ENCODE data around the gene SELENON.

The SELENON gene

GRCh38 chr1:25767437-25767770 is 32.6 kb upstream of the SELENON start:
- Histone ChIP-seq H3K9me3 (replicated peaks in 1 of 11) (no peaks in the 10 kb centered on the region), H3K4me3 (no peak overlapping the region), H3K36me3 (no peaks in the 10 kb centered on the region), H4K20me1 (peaks cover 0 to 36% (median 0%) of the 10 kb centered on the region in 11 experiments; a peak in 5 of 22 replicates), H3K9ac (no peak overlapping the region), H3K4me2 (peak overlapping the region in 2 of 11 experiments; percentile 15 to 29; a peak in 2 of 22 replicates), H3K27me3 (peaks cover 0 to 41% (median 0%) of the 10 kb centered on the region in 11 experiments; a peak in 7 of 22 replicates), H3K27ac (no peak overlapping the region), H3K4me1 (peaks cover 44 to 71% (median 59%) of the 10 kb centered on the region in 10 experiments)
- TF ChIP-seq Cebpa-rat (IDR thresholded peaks at IDR 0.05) = no peak

DNA sequence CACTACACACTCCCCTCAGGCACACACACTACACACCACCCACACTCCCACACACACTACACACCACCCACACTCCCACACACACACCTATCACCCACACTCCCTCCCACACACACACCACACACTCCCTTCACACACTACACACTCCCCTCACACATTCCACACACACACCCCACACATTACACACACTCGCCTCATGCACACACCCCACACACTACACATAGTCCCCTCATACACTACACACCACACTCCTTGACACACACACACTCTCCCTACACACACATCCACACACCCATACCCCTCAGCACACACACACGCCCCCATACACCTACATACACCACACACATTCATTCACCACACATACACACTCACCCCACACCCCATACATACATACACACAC is 31.0 kb upstream of the SELENON start:
- Histone ChIP-seq H3K4me2 (peak overlapping the region in 7 of 11 experiments; percentile 68 to 96 (median 90); a peak in 12 of 22 replicates), H3K36me3 (no peaks in the 10 kb centered on the region), H3K9ac (no peak overlapping the region), H3K4me1 (peaks cover 44 to 86% (median 69%) of the 10 kb centered on the region in 10 experiments), H4K20me1 (peaks cover 0 to 41% (median 0%) of the 10 kb centered on the region in 11 experiments; a peak in 5 of 22 replicates), H3K4me3 (no peak overlapping the region), H3K9me3 (replicated peaks in 1 of 11) (no peaks in the 10 kb centered on the region), H3K27me3 (peaks cover 0 to 54% (median 0%) of the 10 kb centered on the region in 11 experiments; a peak in 7 of 22 replicates), H3K27ac (no peak overlapping the region)
- TF ChIP-seq Cebpa-rat (IDR thresholded peaks at IDR 0.05) = no peak

GRCh38 chr1:25769625-25770383 is 30.2 kb upstream of the SELENON start:
- no peaks in the 10 kb centered on the region for H3K36me3 ChIP-seq
- H3K27me3 ChIP-seq = peaks cover 0 to 62% (median 0%) of the 10 kb centered on the region in 11 experiments; a peak in 7 of 22 replicates
- TF ChIP-seq Cebpa-rat (IDR thresholded peaks at IDR 0.05) = no peak
- H4K20me1 ChIP-seq = peaks cover 0 to 42% (median 0%) of the 10 kb centered on the region in 11 experiments; a peak in 7 of 22 replicates
- peak overlapping the region in 3 of 11 experiments; percentile 3 to 63 (median 51); a peak in 1 of 22 replicates for H3K9ac ChIP-seq
- H3K27ac ChIP-seq = peak overlapping the region in 1 of 11 experiments; percentile 18; a peak in 1 of 22 replicates
- no peak overlapping the region for H3K4me3 ChIP-seq
- peak overlapping the region; percentile 68 to 96 (median 82) for H3K4me2 ChIP-seq
- peaks cover 52 to 87% (median 75%) of the 10 kb centered on the region in 10 experiments for H3K4me1 ChIP-seq
- H3K9me3 ChIP-seq (replicated peaks in 1 of 11) = no peaks in the 10 kb centered on the region

- TF ChIP-seq Cebpa-rat (IDR thresholded peaks at IDR 0.05) = no peak
- Histone ChIP-seq H3K36me3 (no peaks in the 10 kb centered on the region), H3K9ac (peak overlapping the region in 6 of 11 experiments; percentile 1 to 63 (median 36); a peak in 10 of 22 replicates), H3K27ac (peak overlapping the region in 4 of 11 experiments; percentile 39 to 56 (median 45); a peak in 6 of 22 replicates), H3K4me1 (peaks cover 54 to 87% (median 75%) of the 10 kb centered on the region in 10 experiments), H3K4me2 (peak overlapping the region; percentile 68 to 96 (median 82)), H4K20me1 (peaks cover 0 to 44% (median 3%) of the 10 kb centered on the region in 11 experiments; a peak in 8 of 22 replicates), H3K27me3 (peaks cover 0 to 71% (median 0%) of the 10 kb centered on the region in 11 experiments; a peak in 7 of 22 replicates), H3K9me3 (replicated peaks in 1 of 11) (no peaks in the 10 kb centered on the region), H3K4me3 (0 out of 20 replicates have a peak overlapping the region, but pooled peaks of 1 of the 10 experiments have one; percentile 3)
Observed at GRCh38 chr1:25770541-25771220, 29.3 kb upstream of the SELENON start.

DNA sequence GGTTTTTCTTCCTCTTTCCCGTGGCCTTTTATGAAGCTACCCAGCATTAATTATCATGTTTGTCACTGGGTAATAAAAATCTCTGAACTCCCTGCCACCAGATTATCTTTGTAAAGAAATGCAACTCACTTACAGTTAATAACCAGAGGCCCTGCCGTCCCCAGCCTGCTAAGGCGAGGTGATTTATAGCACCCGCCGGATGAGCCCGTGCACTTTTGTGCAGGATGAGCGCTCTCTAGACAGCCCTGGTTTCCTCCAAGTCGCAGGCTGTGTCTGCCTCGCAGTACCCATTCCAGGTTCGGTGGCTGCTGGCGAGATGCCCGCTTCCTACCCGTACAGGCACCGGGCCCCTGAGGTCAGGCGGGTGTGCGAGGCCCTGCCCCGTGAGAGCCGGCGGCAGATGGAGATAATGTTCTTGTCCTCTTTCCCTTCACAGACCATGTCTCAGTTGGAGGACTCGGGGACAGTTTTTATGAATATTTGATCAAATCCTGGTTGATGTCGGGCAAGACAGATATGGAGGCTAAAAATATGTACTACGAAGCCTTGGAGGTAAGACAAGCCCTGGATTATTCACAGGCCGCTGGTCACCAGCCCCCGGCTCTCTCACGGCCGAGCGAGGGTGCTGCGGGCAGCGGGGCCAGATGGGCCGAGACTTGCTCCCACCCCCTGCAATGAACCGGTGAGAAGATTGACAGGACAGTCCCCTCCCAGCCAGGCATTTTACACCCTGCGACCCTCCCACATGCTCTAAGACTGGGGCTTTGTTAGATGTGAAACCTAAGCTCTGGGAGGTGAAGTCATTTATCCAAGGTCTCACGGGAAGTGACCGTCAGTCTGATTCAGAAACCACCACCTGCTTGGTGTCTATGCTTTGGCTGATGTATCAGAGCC is 28.5 kb upstream of the SELENON start:
- Histone ChIP-seq H3K9me3 (replicated peaks in 1 of 11) (no peaks in the 10 kb centered on the region), H3K27ac (peak overlapping the region in 4 of 11 experiments; percentile 39 to 56 (median 45); a peak in 6 of 22 replicates), H3K4me1 (peaks cover 51 to 87% (median 75%) of the 10 kb centered on the region in 10 experiments), H3K9ac (peak overlapping the region in 4 of 11 experiments; percentile 15 to 63 (median 54); a peak in 10 of 22 replicates), H4K20me1 (peaks cover 0 to 40% (median 3%) of the 10 kb centered on the region in 11 experiments; a peak in 8 of 22 replicates), H3K4me2 (peak overlapping the region; percentile 68 to 96 (median 82)), H3K36me3 (no peaks in the 10 kb centered on the region), H3K27me3 (peaks cover 0 to 67% (median 0%) of the 10 kb centered on the region in 11 experiments; a peak in 7 of 22 replicates), H3K4me3 (peak overlapping the region in 2 of 10 experiments; percentile 3 to 19; a peak in 2 of 20 replicates)
- no peak for TF ChIP-seq Cebpa-rat (IDR thresholded peaks at IDR 0.05)

- Histone ChIP-seq H3K36me3 (no peaks in the 10 kb centered on the region), H3K27ac (no peak overlapping the region), H3K9ac (no peak overlapping the region), H3K9me3 (replicated peaks in 1 of 11) (no peaks in the 10 kb centered on the region), H3K4me3 (no peak overlapping the region), H3K4me1 (peaks cover 47 to 89% (median 75%) of the 10 kb centered on the region in 10 experiments), H3K4me2 (peak overlapping the region; percentile 68 to 96 (median 82); a peak in 20 of 22 replicates), H3K27me3 (peaks cover 0 to 63% (median 0%) of the 10 kb centered on the region in 11 experiments; a peak in 7 of 22 replicates), H4K20me1 (peaks cover 0 to 40% (median 0%) of the 10 kb centered on the region in 11 experiments; a peak in 7 of 22 replicates)
- TF ChIP-seq Cebpa-rat (IDR thresholded peaks at IDR 0.05) = no peak
Observed at GRCh38 chr1:25772164-25772563, 27.8 kb upstream of the SELENON start.

DNA sequence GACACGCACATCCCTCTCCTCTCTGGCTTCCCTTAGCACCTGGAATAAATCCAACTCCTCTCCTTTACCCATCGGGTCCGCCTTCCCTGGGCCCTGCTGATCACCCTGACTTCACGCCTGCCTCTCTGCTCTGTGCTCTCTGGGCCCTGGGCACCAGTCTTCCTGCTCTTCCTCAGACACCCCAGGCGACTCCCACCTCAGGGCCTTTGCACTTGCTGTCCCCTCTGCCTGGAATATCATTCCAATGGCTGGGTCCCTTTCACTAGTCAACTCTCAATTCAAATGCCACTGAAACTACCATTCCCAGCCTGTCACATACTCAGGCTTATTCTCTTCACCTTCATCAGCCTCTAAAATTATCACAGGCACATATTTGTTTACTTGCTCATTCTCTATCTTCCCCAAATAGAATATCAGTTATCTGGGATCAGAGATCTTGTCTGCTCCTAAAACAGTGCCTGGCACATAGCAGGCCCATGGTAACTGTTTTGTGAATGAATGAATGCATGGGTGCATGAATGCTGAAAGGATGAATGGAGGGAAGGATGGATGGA is 27.2 kb upstream of the SELENON start:
- H3K4me3 ChIP-seq = no peak overlapping the region
- H3K36me3 ChIP-seq = no peaks in the 10 kb centered on the region
- H3K9ac ChIP-seq = no peak overlapping the region
- H3K27me3 ChIP-seq = peaks cover 0 to 63% (median 0%) of the 10 kb centered on the region in 11 experiments; a peak in 7 of 22 replicates
- H4K20me1 ChIP-seq = peaks cover 0 to 41% (median 0%) of the 10 kb centered on the region in 11 experiments; a peak in 7 of 22 replicates
- TF ChIP-seq Cebpa-rat (IDR thresholded peaks at IDR 0.05) = no peak
- H3K9me3 ChIP-seq (replicated peaks in 1 of 11) = no peaks in the 10 kb centered on the region
- peak overlapping the region in 6 of 11 experiments; percentile 70 to 96 (median 90); a peak in 10 of 22 replicates for H3K4me2 ChIP-seq
- H3K4me1 ChIP-seq = peaks cover 47 to 91% (median 76%) of the 10 kb centered on the region in 10 experiments
- H3K27ac ChIP-seq = no peak overlapping the region

Data from BLaER1 treated with 17β-estradiol and CSF1 and Interleukin-3, amounts not matched to agents 10 nM and 100 nM (cell line).